ENCODE measurements around the gene KIF3A. TPM values are rescaled to one million over a fixed set of nuclear protein-coding genes. Genes with fewer than 3 reads are reported as not detected.

KIF3A gene
- total RNA-seq, 1 donor from 2014 or later = 15.3 TPM

DNA sequence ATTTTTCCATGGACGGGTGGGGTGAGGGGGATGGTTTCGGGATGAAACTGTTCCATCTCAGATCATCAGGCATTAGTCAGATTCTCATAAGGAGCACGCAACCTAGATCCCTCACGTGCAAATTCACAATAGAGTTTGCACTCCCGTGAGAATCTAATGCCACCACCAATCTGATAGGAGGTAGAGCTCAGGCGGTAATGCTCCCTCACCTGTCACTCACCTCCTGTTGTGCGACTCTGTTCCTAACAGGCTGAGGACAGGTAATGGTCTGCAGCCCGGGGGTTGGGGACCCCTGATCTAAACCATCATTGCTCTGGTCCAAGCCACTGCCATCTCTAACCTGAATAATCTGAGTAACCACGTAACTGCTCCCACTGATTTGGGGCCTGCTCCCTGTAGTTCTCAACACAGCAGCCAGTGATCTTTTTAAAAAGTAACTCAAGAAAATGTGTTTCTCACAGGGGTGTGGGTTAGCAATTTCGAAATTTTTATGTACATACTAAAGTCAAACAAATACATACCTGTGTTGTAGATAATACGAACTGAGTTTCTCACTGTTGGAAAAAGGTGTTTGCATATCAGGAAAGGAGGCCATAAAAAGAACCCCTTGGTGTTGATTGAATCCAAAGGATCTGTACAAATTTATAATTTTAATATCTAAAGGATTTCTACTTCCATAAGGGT is 90.6 kb downstream of the KIF3A start:
- Mint-ChIP-seq H3K4me1 (ENCODE audit: unreplicated experiment) (no peaks in the 10 kb centered on the region), H3K27ac (ENCODE audit: unreplicated experiment) (no peak overlapping the region), H3K4me3 (ENCODE audit: unreplicated experiment) (no peak overlapping the region), H3K27me3 (ENCODE audit: unreplicated experiment) (peaks cover 15% of the 10 kb centered on the region), H3K36me3 (ENCODE audit: unreplicated experiment) (peaks cover 19% of the 10 kb centered on the region), H3K9me3 (ENCODE audit: unreplicated experiment) (peaks cover 10% of the 10 kb centered on the region)
- no peak for DNase-seq (ENCODE audit: extremely low spot score, unreplicated experiment)
- TF ChIP-seq, protein P1, sequence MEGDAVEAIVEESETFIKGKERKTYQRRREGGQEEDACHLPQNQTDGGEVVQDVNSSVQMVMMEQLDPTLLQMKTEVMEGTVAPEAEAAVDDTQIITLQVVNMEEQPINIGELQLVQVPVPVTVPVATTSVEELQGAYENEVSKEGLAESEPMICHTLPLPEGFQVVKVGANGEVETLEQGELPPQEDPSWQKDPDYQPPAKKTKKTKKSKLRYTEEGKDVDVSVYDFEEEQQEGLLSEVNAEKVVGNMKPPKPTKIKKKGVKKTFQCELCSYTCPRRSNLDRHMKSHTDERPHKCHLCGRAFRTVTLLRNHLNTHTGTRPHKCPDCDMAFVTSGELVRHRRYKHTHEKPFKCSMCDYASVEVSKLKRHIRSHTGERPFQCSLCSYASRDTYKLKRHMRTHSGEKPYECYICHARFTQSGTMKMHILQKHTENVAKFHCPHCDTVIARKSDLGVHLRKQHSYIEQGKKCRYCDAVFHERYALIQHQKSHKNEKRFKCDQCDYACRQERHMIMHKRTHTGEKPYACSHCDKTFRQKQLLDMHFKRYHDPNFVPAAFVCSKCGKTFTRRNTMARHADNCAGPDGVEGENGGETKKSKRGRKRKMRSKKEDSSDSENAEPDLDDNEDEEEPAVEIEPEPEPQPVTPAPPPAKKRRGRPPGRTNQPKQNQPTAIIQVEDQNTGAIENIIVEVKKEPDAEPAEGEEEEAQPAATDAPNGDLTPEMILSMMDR (IDR thresholded peaks at IDR 0.05) = no peak

DNA sequence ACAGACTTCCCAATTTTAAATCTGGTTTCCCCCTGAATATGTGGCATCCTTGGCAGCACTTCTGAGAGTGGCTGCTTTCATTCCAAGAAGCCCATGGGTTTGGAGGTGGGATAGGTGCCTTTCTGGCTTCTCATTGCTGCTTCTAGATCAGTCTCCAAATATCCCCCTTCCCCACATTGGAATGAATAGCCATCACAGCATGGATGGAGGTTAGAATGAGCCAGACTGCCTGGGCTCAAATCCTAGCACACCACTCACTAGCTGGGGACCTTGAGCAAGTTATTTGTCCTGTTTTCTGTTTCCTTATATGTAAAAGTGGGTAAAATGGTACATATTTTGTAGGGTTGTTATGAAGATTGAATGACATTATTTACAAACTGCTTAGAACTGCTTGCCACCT is 93.2 kb downstream of the KIF3A start:
- no peak overlapping the region for H3K4me3 Mint-ChIP-seq (ENCODE audit: unreplicated experiment)
- H3K36me3 Mint-ChIP-seq (ENCODE audit: unreplicated experiment) = peaks cover 27% of the 10 kb centered on the region
- TF ChIP-seq, protein P1 (IDR thresholded peaks at IDR 0.05) = no peak
- H3K4me1 Mint-ChIP-seq (ENCODE audit: unreplicated experiment) = no peaks in the 10 kb centered on the region
- H3K27ac Mint-ChIP-seq (ENCODE audit: unreplicated experiment) = no peak overlapping the region
- peaks cover 10% of the 10 kb centered on the region for H3K9me3 Mint-ChIP-seq (ENCODE audit: unreplicated experiment)
- DNase-seq (ENCODE audit: extremely low spot score, unreplicated experiment) = no peak
- H3K27me3 Mint-ChIP-seq (ENCODE audit: unreplicated experiment) = peaks cover 15% of the 10 kb centered on the region

Other genes with a start within 250 kb of the KIF3A start
- gene IRF1, start 246.8 kb downstream of the KIF3A start, total RNA-seq = 50.2 and 58.9 TPM in 2 replicates
- gene IL5, start 194.0 kb downstream of the KIF3A start, total RNA-seq = not detected in 2 replicates
- 24.7 and 27.5 TPM in 2 replicates for gene RAD50, start 180.6 kb downstream of the KIF3A start, total RNA-seq
- gene IL13, start 79.4 kb downstream of the KIF3A start, total RNA-seq = not detected in 2 replicates
- gene IL4, start 63.6 kb downstream of the KIF3A start, total RNA-seq = not detected in 2 replicates
- not detected in 2 replicates for gene CCNI2, start 9.9 kb upstream of the KIF3A start, total RNA-seq
- gene SEPTIN8, start 39.7 kb upstream of the KIF3A start, total RNA-seq = 57.9 and 60.2 TPM in 2 replicates
- not detected in 2 replicates for gene SOWAHA, start 75.8 kb upstream of the KIF3A start, total RNA-seq
- 3.2 and 4.5 TPM in 2 replicates for gene SHROOM1, start 93.1 kb upstream of the KIF3A start, total RNA-seq
- 0.30 and 0.50 TPM in 2 replicates for gene GDF9, start 128.9 kb upstream of the KIF3A start, total RNA-seq
- 371 and 387 TPM in 2 replicates for gene UQCRQ, start 129.1 kb upstream of the KIF3A start, total RNA-seq
- 0.78 and 0.91 TPM in 2 replicates for gene LEAP2, start 136.1 kb upstream of the KIF3A start, total RNA-seq
- gene AFF4, start 226.1 kb upstream of the KIF3A start, total RNA-seq = 106 and 114 TPM in 2 replicates

Measured in osteocyte (in vitro differentiated cells).